HG03571 (cell line): ENCODE results near the gene DKC1.

Experiments used
- ATAC-seq: cut with Tn5 transposase; IDR thresholded peaks from one replicate; pipeline ENCODE4 v1.9.1; 2021; ENCODE audit not compliant: unreplicated experiment

Gene DKC1

GRCh38 chrX:154762537-154763296 is at the start of gene DKC1:
Gene DKC1 (plus strand): TSS chrX:154762864. CDS start chrX:154762966, 102 bp downstream.
- peak; percentile 85 for ATAC-seq

- ATAC-seq: no peak
Measured at GRCh38 chrX:154714925-154715324, 47.7 kb upstream of the DKC1 start.

- ATAC-seq: no peak
Measured at GRCh38 chrX:154715825-154716224, 46.8 kb upstream of the DKC1 start.

GRCh38 chrX:154717824-154718223 is 44.8 kb upstream of the DKC1 start:
- ATAC-seq: no peak

- no peak for ATAC-seq
Measured at GRCh38 chrX:154718616-154719015, 44.0 kb upstream of the DKC1 start.

GRCh38 chrX:154719132-154719675 is 43.5 kb upstream of the DKC1 start:
- ATAC-seq: no peak

- no peak for ATAC-seq
Measured at GRCh38 chrX:154720067-154720466, 42.6 kb upstream of the DKC1 start.

GRCh38 chrX:154721155-154721554 is 41.5 kb upstream of the DKC1 start:
- ATAC-seq: no peak

- ATAC-seq: no peak
Measured at GRCh38 chrX:154724993-154725756, 37.5 kb upstream of the DKC1 start.

- no peak for ATAC-seq
Measured at GRCh38 chrX:154727418-154727817, 35.2 kb upstream of the DKC1 start.

GRCh38 chrX:154727871-154728270 is 34.8 kb upstream of the DKC1 start:
- no peak for ATAC-seq

- ATAC-seq: no peak
Measured at GRCh38 chrX:154728431-154729190, 34.1 kb upstream of the DKC1 start.

- ATAC-seq: no peak
Measured at GRCh38 chrX:154729439-154729838, 33.2 kb upstream of the DKC1 start.

GRCh38 chrX:154730253-154730891 is 32.3 kb upstream of the DKC1 start:
- ATAC-seq: no peak

GRCh38 chrX:154731184-154731583 is 31.5 kb upstream of the DKC1 start:
- no peak for ATAC-seq

- no peak for ATAC-seq
Measured at GRCh38 chrX:154731881-154732280, 30.8 kb upstream of the DKC1 start.

- ATAC-seq: no peak
Measured at GRCh38 chrX:154732421-154733065, 30.1 kb upstream of the DKC1 start.

- ATAC-seq: no peak
Measured at GRCh38 chrX:154733066-154733425, 29.6 kb upstream of the DKC1 start.

GRCh38 chrX:154734061-154734781 is 28.4 kb upstream of the DKC1 start:
- ATAC-seq: no peak
